ENCODE measurements around the gene C6orf89.

The C6orf89 gene

GRCh38 chr6:36976931-36977330, 91.2 kb downstream of the C6orf89 start:
- no peak overlapping the region for H3K27ac ChIP-seq (ENCODE audit: low read length)
- H3K9me3 ChIP-seq (ENCODE audit: control insufficient read depth, insufficient read depth, low read length): no peaks in the 10 kb centered on the region
- H3K27me3 ChIP-seq (ENCODE audit: control insufficient read depth, insufficient read depth, low read length): no peaks in the 10 kb centered on the region
- WGBS (ENCODE audit: insufficient coverage, insufficient read length): no CpG with 5 or more reads among the region's 6 CpGs
- H3K4me3 ChIP-seq (ENCODE audit: low read length): no peak overlapping the region
- no peak for DNase-seq (ENCODE audit: low read depth, low spot score)
- peaks cover 2% of the 10 kb centered on the region; the same call in 1 of the 2 replicates for H3K4me1 ChIP-seq (ENCODE audit: control insufficient read depth, insufficient read depth, low read length)
- H3K36me3 ChIP-seq (ENCODE audit: control insufficient read depth, insufficient read depth, low read length): peaks cover 44% of the 10 kb centered on the region

- peaks cover 40% of the 10 kb centered on the region for H3K36me3 ChIP-seq (ENCODE audit: control insufficient read depth, insufficient read depth, low read length)
Observed at GRCh38 chr6:36977470-36977941, 91.8 kb downstream of the C6orf89 start.

More at GRCh38 chr6:36977470-36977941, 91.8 kb downstream of the C6orf89 start:
- no peak overlapping the region for H3K4me3 ChIP-seq (ENCODE audit: low read length)
- DNase-seq (ENCODE audit: low read depth, low spot score): no peak
- no peak overlapping the region for H3K27ac ChIP-seq (ENCODE audit: low read length)
- peaks cover 2% of the 10 kb centered on the region; the same call in 1 of the 2 replicates for H3K4me1 ChIP-seq (ENCODE audit: control insufficient read depth, insufficient read depth, low read length)
- WGBS (ENCODE audit: insufficient coverage, insufficient read length): no CpG with 5 or more reads among the region's 16 CpGs
- H3K27me3 ChIP-seq (ENCODE audit: control insufficient read depth, insufficient read depth, low read length): no peaks in the 10 kb centered on the region
- no peaks in the 10 kb centered on the region for H3K9me3 ChIP-seq (ENCODE audit: control insufficient read depth, insufficient read depth, low read length)
